ENCODE data around the gene RPL29. TPM values are rescaled to one million over a fixed set of nuclear protein-coding genes. Genes with fewer than 3 reads are reported as not detected.

The RPL29 gene
- total RNA-seq, 2 donors from 2014 or later, result 370 to 792 TPM

GRCh38 chr3:52020796-52021195 is 25.1 kb upstream of the RPL29 start:
- no peaks in the 10 kb centered on the region for H3K36me3 ChIP-seq (replicated peaks in 1 of 2; ENCODE audit: insufficient read depth in 1 of 2, low read depth in 2 of 2)
- ATAC-seq (no peak), DNase-seq (no peak)
- 93 to 94% methylated on average over 5 to 7 of the region's 7 CpGs for WGBS, 2 donors
- H3K4me3 ChIP-seq, result no peak overlapping the region
- H3K9me3 ChIP-seq, result no peaks in the 10 kb centered on the region
- no peaks in the 10 kb centered on the region for H3K4me1 ChIP-seq
- no peak for TF ChIP-seq POLR2A (IDR thresholded peaks at IDR 0.05)
- TF ChIP-seq CTCF (IDR thresholded peaks at IDR 0.05), result no peak
- no peak overlapping the region for H3K27ac ChIP-seq
- intact Hi-C loops (cut with DNase I), result no loop called here
- H3K27me3 ChIP-seq, result no peaks in the 10 kb centered on the region

- ATAC-seq (no peak), DNase-seq (peak in 1 of 4 donors; percentile 30)
- Histone ChIP-seq H3K9me3 (no peaks in the 10 kb centered on the region), H3K4me3 (no peak overlapping the region), H3K4me1 (no peaks in the 10 kb centered on the region), H3K36me3 (replicated peaks in 1 of 2; ENCODE audit: insufficient read depth in 1 of 2, low read depth in 2 of 2) (no peaks in the 10 kb centered on the region), H3K27ac (peak overlapping the region in 1 of 4 donors; percentile 6), H3K27me3 (no peaks in the 10 kb centered on the region)
- TF ChIP-seq POLR2A (IDR thresholded peaks at IDR 0.05) (no peak), CTCF (IDR thresholded peaks at IDR 0.05) (no peak)
- intact Hi-C loops (cut with DNase I), result loop anchor here (10.0 kb wide), 1 partner anchor 335 kb away; no protein-coding TSS in a partner anchor
- 71 to 84% methylated on average over 17 of the region's 17 CpGs for WGBS, 2 donors
These were observed 23.8 kb upstream of the RPL29 start for GRCh38 chr3:52019352-52020080.

GRCh38 chr3:52018319-52019000 is 22.8 kb upstream of the RPL29 start:
- DNase-seq, result no peak

GRCh38 chr3:52017586-52017985 is 21.9 kb upstream of the RPL29 start:
- no peaks in the 10 kb centered on the region for H3K36me3 ChIP-seq (replicated peaks in 1 of 2; ENCODE audit: insufficient read depth in 1 of 2, low read depth in 2 of 2)
- H3K4me1 ChIP-seq, result no peaks in the 10 kb centered on the region
- no peaks in the 10 kb centered on the region for H3K27me3 ChIP-seq
- no peak overlapping the region for H3K27ac ChIP-seq
- no peaks in the 10 kb centered on the region for H3K9me3 ChIP-seq
- DNase-seq (no peak), ATAC-seq (no peak)
- no peak for TF ChIP-seq CTCF (IDR thresholded peaks at IDR 0.05)
- TF ChIP-seq POLR2A (IDR thresholded peaks at IDR 0.05), result no peak
- intact Hi-C loops (cut with DNase I), result loop anchor here (10.0 kb wide), 1 partner anchor 337 kb away; no protein-coding TSS in a partner anchor
- no peak overlapping the region for H3K4me3 ChIP-seq
- 75 to 95% methylated on average over 7 to 11 of the region's 11 CpGs for WGBS, 2 donors

More at GRCh38 chr3:52018319-52019000, 22.8 kb upstream of the RPL29 start:
- peak overlapping the region in 1 of 4 donors; percentile 6 for H3K27ac ChIP-seq
- no peaks in the 10 kb centered on the region for H3K27me3 ChIP-seq
- no peak overlapping the region for H3K4me3 ChIP-seq
- ATAC-seq, result no peak
- TF ChIP-seq POLR2A (IDR thresholded peaks at IDR 0.05), result no peak
- no peak for TF ChIP-seq CTCF (IDR thresholded peaks at IDR 0.05)
- intact Hi-C loops (cut with DNase I), result loop anchor here (10.0 kb wide), 1 partner anchor 336 kb away; no protein-coding TSS in a partner anchor
- WGBS, 2 donors, result 83 to 88% methylated on average over 18 to 20 of the region's 21 CpGs
- no peaks in the 10 kb centered on the region for H3K36me3 ChIP-seq (replicated peaks in 1 of 2; ENCODE audit: insufficient read depth in 1 of 2, low read depth in 2 of 2)
- no peaks in the 10 kb centered on the region for H3K4me1 ChIP-seq
- H3K9me3 ChIP-seq, result no peaks in the 10 kb centered on the region

All from body of pancreas (tissue), 4 donors.